K562 (cell line): Measurements from ENCODE around the gene ODF2. TPM values are rescaled to one million over a fixed set of nuclear protein-coding genes. Genes with fewer than 3 reads are reported as not detected.

Experiments
- KDM1A ChIP-seq, 2 experiments: fragments of 450-650 bp; IDR thresholded peaks; 2 replicates each; pipeline ENCODE4 v1.6.1; 2016; ENCODE audit warnings: mild to moderate bottlenecking in 2 of 2
- REST ChIP-seq, 2 experiments: fragments of 450-650 bp; formaldehyde crosslinking in 1 of 2; IDR thresholded peaks; 2 replicates each; pipeline versions ENCODE4 v1.4.0 to v1.6.1; 2014 to 2020; ENCODE audit warnings: mild to moderate bottlenecking in 2 of 2, borderline replicate concordance in 1 of 2, low read depth in 1 of 2
- ZBTB33 ChIP-seq: sonication (generic); formaldehyde crosslinking; IDR thresholded peaks from 2 replicates; pipeline ENCODE4 v1.8.1; 2023; ENCODE audit warnings: mild to moderate bottlenecking, missing genetic modification reagents
- polyA plus RNA-seq, 8 experiments: library from polyadenylated mRNA; depleted of rRNA in 4 of 8; stranded (reverse) in 5 of 8; unstranded in 3 of 8; fragments of >200 nt; fragmentation: Nextera tagmentation in 2 of 8; fragmentation: Illumina TruSeq in 1 of 8; extraction: Ambion mirVana in 2 of 8; extraction: Trizol in 1 of 8; gene quantifications; 2 replicates each; pipeline versions ENCODE4 v1.2.1 to v1.2.3, GENCODE V29; 2011 to 2014; ENCODE audit warnings: inconsistent platforms in 1 of 8, missing spikeins in 1 of 8
- total RNA-seq, 7 experiments: library from RNA; depleted of rRNA in 6 of 7; stranded (reverse); fragments of >200 nt in 6 of 7; fragmentation: Illumina TruSeq in 2 of 7; extraction: Trizol in 2 of 7; gene quantifications; 2 replicates each; pipeline versions ENCODE4 v1.2.1 to v1.2.3, GENCODE V29; 2011 to 2021; ENCODE audit warnings: low replicate concordance in 1 of 7

ODF2 gene
- total and polyA plus RNA-seq, 9 of the 15 experiments (the other 6 are each of a cell fraction or from before 2014, with no cell fraction given), result 16.5 to 83.2 (median 69.7) TPM

GRCh38 chr9:128409978-128410377 is 45.8 kb upstream of the ODF2 start (continued):
- peak; percentile 25; the same call in 1 of the 2 replicates for TF ChIP-seq REST (IDR thresholded peaks at IDR 0.05; ENCODE audit: borderline replicate concordance)
- no peak for TF ChIP-seq REST (CRISPR knock-in tag; IDR thresholded peaks at IDR 0.05; ENCODE audit: low read depth)
- TF ChIP-seq KDM1A (IDR thresholded peaks at IDR 0.05), result peak in 1 of 2 experiments; percentile 57; a peak in 2 of 4 replicates
- TF ChIP-seq ZBTB33 (CRISPR knock-in tag), result peak; percentile 34; the same call in 1 of the 2 replicates
- TF ChIP-seq, all 486 proteins: peak for 10
